Activated CD4-positive, alpha-beta T cell treated with anti-CD3 and anti-CD28 coated beads for 24 hours (primary cell): ENCODE results near the gene ATP6V0A4.

Experiments
- DNase-seq, 2 donors: peaks; one replicate each; pipeline ENCODE4 v3.0.0-alpha.2; 2020; ENCODE audit warnings: low read depth in 2 of 2

ATP6V0A4 gene

DNA sequence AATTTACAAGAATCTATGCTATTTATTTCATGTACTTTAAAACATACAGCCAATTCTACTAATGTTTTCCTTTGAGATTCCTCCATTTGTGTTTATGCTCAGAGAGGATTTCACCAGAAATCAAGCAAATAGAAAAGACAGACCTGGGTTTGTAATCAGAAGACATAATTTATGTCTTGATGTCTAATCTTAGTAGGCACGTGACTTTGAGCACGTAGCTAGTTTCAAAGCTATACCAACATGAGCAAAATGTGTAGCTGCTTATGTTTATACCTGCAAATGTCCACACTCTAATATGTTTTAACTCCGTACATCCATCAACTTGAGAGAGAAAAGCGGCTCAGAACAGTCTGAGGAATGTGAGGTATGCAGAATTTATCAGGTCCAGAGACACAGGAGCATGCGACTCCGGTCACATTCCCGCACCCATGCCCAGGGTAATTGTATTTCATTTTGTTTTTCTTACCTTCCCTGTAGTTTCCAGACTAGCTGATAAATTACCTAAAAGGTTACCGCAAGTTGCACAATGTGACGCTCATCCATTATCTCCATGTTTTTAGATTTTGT is 136.8 kb downstream of the ATP6V0A4 start:
- no peak for DNase-seq

- no peak for DNase-seq
Observed at GRCh38 chr7:138658889-138659288, 139.1 kb downstream of the ATP6V0A4 start.

- no peak for DNase-seq
Observed at GRCh38 chr7:138657854-138658386, 140.1 kb downstream of the ATP6V0A4 start.

DNA sequence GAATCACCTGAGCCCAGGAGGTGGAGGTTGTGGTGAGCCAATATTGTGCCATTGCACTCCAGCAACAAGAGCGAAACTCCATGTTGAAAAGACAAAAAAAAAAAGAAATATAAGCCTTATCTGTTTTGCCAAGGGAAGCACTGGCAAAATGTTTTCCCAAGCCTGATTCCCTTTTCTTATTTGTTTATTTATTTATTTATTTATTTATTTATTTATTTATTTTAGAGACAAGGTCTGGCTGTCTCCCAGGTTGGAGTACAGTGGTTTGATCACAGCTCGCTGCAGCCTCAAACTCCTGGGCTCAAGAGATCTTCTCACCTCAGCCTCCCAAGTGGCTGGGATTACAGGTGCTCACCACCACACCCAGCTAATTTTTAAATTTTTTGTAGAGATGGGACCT is 141.0 kb downstream of the ATP6V0A4 start:
- no peak for DNase-seq
